Testis (tissue), 2 donors: ENCODE data around the gene ZNF593OS.

Source experiments
- POLR2A ChIP-seq: fragments of 450-650 bp; IDR thresholded peaks from one replicate; pipeline ENCODE4 v1.6.1; 2017; ENCODE audit warnings: antibody characterized with exemption, mild to moderate bottlenecking, moderate library complexity
- TF ChIP-seq, protein P1 (sequence below), 3 experiments: fragments of 450-650 bp in 2 of 3; fragments of 200-600 bp in 1 of 3; sonication (generic) in 1 of 3; IDR thresholded peaks; one replicate each; pipeline ENCODE4 v1.5.1; 2016 to 2019; ENCODE audit warnings: antibody characterized with exemption in 3 of 3, mild to moderate bottlenecking in 2 of 3, moderate library complexity in 1 of 3

DNA sequence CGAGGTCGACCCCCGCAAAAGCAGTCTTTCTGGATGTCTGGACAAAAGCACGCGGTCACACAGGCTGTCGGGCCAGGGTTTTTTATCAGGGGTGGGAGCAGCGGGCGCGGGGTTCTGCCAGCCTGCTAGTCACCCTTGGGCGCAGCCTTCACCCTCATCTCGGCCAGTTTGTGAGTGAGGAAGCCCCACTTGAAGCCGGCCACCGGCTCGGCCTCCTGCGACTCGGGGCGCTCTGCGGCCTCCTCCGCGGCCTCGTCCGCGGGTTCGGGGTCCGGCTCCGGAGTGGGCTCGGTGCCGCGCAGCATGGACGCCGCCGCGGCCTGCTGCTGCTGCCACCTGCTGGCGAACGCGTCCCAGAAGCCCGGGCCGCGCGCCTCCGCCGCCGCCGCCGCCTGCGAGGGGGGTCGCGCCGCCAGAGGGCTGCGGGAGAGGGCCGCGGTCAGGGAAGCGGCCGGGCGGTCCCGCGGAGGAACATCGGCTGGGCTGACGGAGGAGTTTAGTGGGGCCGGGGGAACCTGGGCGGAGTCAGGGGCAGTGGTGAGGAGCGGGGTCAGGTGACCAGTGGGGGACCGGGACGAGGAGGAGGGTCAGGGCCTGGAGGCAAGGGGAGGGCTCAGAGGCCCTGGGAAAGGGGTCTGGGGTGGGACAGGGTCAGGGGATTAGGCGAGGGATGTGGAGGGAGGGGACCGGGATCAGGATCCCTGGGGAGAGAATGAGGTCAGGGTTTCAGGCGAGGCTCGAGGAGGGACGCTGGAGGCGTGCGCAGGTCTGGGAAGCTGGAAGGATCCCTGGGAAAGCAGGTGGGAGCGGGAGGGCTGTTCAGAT is 7.4 kb downstream of the ZNF593OS start:
- TF ChIP-seq, protein P1, sequence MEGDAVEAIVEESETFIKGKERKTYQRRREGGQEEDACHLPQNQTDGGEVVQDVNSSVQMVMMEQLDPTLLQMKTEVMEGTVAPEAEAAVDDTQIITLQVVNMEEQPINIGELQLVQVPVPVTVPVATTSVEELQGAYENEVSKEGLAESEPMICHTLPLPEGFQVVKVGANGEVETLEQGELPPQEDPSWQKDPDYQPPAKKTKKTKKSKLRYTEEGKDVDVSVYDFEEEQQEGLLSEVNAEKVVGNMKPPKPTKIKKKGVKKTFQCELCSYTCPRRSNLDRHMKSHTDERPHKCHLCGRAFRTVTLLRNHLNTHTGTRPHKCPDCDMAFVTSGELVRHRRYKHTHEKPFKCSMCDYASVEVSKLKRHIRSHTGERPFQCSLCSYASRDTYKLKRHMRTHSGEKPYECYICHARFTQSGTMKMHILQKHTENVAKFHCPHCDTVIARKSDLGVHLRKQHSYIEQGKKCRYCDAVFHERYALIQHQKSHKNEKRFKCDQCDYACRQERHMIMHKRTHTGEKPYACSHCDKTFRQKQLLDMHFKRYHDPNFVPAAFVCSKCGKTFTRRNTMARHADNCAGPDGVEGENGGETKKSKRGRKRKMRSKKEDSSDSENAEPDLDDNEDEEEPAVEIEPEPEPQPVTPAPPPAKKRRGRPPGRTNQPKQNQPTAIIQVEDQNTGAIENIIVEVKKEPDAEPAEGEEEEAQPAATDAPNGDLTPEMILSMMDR (IDR thresholded peaks at IDR 0.05): peak; percentile 60 to 62 (median 60)
- no peak for TF ChIP-seq POLR2A
